NCI-H510A (cell line): Measurements from ENCODE around the gene CCDC184.

Experiments used
- DNase-seq: peaks from one replicate; lab custom pipeline; 2025; lab: John Stamatoyannopoulos, UW

Gene CCDC184

DNA sequence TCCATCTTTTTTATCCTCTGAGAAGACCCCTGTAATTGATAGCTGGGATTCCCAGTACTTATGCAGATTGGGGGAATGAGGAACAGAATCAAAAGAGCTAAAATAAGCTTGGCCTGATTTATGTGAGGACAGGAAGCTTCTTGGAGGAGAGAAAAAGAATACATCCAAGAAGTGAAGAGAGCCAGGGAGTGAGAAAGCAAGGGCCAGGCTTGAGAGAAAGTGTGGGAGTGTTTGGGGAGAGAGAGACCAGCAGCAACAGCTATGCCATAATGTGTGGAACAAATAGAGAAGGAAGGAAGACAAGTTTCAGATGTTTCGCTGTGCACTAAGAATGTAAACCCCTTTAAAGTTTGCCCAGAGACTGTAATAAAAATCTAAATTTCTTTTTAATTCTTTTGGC, 4.0 kb upstream of the CCDC184 start:
- DNase-seq, result no peak

DNA sequence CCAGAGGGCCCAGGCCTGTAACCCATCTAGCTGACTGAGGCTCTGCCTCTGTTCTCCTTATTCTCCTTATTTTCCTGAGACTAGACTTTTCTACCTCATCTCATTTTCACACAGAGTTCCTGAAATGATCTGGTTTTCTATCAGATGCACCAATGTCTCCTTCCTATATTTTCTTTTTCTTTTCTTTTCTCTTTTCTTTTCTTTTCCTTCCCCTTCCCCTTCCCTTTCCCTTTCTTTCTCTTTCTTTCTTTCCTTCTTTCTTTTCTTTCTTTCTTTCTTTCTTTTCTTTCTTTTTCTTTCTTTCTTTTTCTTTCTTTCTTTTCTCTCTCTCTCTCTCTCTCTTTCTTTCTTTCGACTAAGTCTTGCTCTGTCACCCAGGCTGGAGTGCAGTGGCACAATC, 3.0 kb upstream of the CCDC184 start:
- DNase-seq, result no peak

DNA sequence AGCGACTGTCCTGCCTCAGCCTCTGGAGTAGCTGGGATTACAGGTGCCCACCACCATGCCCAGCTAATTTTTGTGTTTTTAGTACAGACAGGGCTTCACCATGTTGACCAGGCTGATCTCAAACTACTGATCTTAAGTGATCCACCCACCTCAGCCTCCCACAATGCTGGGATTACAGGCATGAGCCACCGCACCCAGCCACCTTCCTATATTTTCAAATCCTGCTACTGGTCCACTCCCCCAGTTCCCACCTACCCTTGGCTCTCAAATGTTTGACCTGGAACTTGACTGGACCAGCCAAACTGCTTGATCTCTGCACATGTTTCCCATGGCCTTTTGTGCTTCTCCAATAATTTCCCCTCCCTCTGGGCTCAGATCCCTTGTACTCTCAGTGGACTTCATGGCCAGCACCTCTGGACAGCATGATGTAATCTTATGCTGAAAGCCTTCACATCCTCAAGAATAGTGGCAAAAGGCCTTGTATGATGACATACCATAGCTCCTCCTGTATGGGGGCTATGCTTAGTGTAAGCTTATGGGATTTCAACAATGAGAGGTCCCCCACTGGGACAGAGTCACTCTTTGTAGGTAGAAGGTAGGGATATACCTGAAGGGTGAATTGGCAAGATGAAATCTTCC, 2.5 kb upstream of the CCDC184 start:
- no peak for DNase-seq

DNA sequence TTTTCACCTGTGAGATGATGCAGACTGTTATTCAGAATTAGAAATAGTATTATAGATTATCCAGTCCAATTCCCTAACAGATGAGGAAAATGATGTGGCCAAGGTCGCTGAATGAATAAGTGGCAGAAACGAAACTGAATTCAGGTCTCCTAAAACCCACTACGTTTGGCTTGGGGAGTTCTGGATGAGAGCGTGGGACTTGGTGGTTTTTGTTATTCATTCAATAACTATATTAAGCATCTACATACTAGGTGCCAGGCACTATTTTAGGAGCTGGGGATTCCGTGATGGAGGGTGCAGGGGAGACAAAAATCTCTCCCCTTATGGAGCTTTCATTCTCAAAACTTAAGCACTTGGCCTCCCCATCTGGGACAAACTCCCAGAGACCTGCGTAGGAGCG, 813 bp upstream of the CCDC184 start:
- no peak for DNase-seq

DNA sequence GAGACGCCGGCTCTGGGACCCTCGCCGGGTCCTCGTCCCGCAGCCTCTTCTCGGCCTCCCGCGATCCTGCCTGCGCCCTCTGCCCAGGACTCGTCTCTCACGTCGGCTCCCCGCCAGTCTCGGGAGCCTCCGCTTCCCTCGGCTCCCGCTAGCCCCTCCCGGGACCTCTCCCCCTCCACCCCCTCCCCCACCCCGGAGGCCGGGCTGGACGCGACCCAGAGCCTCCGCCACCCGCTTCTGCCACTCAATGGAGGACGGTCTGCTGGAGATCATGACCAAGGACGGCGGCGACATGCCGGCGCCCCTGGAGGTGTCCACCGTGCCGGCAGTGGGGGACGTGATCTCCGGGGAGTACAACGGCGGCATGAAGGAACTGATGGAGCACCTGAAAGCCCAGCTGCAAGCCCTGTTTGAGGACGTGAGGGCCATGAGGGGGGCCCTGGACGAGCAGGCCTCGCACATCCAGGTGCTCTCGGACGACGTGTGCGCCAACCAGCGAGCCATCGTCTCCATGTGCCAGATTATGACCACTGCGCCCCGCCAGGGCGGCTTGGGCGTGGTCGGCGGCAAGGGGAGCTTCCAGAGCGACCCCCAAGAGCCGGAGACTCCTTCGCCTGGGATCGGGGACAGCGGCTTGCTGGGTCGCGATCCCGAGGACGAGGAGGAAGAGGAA, 568 bp downstream of the CCDC184 start:
- no peak for DNase-seq

DNA sequence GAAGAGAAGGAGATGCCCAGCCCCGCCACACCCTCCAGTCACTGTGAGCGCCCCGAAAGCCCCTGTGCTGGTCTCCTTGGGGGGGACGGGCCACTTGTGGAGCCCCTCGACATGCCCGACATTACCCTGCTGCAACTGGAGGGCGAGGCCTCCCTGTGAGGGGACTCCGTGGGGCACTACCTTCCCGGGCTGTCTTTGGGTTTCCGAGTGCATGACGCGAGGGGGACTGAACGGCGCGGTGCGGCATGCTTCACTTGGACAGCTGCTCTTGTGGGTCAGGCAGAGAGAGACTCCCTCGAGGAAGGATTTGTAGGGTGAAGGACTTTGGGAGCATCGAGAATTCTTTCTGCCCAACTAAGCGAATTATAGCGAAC, 1.1 kb downstream of the CCDC184 start:
- DNase-seq, result no peak

DNA sequence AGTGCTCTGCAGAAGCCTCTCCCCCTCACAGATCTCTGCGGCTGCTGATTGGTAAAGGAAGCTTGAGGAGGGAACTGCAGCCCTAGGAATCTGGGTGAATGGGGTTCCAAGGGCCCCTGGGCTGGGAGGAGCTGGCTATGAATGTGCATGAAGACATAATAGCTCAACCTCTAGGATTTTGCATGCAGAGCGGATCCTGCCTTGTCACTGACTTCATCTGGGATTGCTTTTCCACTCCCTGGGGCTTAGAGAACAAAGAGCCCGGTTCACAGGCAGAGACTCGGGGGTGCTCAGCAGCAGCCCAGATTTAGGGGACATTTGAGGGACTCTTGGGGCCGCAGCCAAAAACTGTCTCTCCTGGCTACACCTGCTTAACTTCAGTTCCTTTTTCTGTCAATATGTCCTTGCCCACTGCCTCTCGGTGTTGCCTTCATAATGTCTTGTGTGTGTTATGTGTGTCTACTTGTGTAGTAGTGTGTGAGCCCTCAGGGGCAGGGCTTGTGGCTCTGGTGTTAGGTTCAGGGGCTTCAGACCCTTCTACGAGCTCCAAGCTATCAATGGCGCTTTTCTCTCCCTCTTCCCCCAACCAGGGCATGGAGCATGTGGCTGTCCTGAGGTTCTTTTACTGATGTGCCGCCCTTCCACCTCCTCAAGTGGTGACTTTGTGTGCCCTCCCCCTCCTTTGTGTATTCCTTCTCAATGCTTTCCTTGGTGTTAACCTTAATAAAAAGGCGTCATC, 1.9 kb downstream of the CCDC184 start:
- DNase-seq, result no peak

DNA sequence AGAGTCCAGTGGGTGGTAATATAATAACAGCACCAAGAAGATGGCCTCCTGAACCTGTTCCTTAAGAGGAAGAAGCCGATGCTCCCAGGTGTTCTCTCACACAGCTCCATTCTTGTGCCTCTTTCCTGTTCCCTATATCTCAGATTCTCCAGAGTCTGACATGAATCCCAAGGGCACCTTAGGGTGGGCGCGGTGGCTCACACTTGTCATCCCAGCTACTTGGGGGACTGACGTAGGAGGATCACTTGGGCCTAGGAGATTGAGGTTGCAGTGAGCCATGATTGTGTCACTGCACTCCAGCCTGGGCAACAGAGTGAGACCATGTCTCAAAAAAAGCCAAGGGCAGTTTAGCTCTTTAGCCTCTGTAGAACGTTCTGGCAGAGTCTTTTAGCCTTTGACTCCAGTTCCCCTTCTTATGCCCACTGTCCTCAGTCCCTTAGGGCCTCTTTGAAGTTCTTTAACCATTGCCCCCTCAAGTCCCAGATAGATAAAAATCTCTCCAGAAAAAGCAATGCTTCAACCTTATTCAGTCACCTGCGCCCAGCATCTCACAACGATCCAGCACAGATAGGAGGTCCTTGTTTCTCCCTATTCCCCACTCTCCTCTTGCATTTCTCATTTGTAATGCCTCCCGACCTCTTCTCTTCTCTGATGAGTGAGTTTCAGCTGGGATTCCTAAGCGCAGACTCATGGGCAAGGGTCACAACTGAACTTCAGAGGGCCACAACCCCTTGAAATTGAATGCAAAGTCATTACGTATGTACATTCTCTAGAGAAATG, 4.7 kb downstream of the CCDC184 start:
- DNase-seq, result no peak

DNA sequence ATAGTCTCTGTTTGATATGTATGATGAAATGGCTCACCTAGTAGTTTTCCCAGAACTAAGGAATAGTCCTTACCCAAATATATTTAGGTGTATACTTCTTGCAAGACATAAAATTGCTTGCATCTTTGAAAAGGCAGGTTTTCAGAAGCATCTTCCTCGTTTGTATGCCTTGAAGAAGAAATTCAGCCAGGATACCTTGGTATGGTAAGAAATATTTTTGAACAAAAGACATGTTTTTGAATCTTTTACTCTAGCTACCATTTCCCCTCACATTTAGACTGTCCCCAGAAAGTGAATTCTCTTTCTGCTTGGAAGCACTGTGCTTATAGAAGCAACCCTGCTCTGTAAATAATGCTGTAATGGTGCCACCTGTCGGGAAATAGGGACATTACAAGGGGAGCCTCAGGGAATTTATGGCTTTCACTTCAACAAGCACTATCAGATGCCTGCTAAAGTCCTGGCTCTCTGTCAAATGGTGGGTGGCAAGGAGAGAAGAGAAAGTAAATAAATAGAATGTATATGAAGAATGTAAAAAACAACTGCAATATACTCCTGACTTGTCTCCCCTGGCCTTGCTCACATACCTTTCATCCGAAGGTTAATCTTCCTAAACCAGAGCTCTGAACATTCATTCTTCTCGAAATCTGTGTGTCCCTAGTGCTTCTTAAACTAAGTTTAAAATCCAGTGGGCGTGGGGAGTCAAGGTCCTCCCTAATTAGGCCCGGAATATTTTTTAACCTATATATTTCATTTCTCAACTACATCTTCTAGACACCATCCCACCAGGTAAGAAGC, 6.1 kb downstream of the CCDC184 start:
- peak; percentile 13 for DNase-seq

DNA sequence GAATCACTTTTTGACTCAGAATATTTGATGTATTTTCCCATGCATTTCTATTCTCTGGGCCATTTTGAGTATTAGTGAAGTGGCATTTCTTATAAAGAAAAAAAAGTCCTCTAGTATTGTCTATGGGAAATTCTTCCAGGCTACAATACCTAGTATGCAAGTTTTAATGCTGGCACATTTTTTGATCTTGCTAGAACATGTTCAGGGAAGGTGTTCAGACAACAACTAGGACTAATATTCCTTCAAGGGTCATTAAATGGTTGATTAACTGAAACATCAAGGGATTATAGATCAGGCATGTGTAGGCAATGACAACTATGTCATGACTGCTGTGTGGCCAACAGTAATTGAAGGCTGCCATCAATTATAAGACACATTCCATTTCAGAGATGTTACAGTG, 7.7 kb downstream of the CCDC184 start:
- no peak for DNase-seq

DNA sequence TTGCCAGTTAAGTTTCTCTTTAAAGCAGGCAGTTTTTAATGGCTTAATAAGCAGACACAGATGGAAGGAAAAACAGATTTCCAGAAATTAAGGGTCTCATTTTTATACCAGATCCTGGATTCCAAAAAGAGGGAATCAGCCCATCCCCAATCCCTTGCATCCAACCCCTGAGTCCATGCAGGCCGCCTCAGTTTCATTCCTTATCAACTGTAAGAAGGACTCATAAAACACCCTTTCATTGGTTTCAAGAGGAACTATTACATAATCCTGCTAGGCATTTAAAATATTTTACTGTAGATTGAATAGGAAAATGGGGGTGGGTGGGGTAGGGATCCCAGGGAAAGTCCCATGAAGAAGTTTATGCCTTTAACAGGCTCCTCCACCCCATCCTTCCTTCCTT, 9.4 kb downstream of the CCDC184 start:
- no peak for DNase-seq

DNA sequence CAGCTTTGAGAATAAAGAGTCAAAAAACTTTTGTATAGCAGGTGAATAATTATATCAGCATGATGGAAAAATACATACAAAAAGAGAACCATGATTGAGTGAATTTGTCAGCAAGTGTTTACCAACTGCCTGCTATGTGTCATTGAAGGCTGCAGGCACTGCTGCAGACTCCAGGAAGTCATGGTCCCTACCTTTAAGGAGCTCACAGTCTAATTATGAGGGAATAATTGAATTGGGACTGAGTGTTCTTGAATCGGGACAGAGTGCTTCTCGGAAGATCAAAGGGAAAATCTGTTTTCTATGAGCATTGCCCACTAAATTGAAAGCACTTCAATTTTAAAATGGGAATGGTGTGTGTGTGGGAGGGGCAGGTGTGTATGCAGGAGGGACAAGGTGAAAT, 10.2 kb downstream of the CCDC184 start:
- DNase-seq, result no peak

DNA sequence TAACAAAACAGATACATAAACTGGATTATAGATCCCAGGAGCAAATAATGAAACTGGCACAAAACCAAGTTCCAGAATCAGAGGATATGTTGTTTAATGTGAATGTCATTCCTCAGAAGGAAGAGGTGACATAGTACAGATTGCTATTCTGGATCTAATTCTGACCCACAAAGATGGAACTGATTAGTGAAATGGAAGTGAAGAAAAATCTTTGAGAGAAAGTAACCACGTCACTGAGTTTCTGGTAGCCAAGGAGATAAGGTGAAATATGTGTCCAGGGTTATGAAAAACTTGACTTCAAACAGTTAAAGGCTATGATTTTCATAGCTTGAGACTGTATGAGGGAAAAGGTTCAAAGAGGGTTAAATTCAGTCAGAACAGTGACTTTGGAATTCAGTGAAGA, 11.4 kb downstream of the CCDC184 start:
- no peak for DNase-seq

DNA sequence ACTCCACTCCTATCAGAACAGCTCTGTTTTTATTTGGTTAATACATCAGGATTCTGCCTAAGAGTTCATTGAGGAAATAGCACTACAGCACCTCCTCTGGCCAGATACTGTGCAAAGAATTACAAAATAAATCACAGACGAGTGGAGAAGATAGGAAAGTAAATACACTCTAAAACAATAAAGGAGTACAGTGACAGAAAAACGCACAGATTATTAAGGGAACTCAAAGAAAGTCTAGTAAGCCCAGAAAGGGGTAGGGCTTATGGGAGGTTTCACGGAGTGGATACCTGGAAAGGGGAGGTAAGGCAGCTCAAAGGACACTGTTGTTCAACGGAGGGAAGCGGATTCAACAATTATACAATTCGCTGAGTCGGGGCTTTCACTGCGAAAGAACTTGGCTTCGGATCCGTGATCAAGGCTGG, 14.1 kb downstream of the CCDC184 start:
- peak; percentile 13 for DNase-seq

DNA sequence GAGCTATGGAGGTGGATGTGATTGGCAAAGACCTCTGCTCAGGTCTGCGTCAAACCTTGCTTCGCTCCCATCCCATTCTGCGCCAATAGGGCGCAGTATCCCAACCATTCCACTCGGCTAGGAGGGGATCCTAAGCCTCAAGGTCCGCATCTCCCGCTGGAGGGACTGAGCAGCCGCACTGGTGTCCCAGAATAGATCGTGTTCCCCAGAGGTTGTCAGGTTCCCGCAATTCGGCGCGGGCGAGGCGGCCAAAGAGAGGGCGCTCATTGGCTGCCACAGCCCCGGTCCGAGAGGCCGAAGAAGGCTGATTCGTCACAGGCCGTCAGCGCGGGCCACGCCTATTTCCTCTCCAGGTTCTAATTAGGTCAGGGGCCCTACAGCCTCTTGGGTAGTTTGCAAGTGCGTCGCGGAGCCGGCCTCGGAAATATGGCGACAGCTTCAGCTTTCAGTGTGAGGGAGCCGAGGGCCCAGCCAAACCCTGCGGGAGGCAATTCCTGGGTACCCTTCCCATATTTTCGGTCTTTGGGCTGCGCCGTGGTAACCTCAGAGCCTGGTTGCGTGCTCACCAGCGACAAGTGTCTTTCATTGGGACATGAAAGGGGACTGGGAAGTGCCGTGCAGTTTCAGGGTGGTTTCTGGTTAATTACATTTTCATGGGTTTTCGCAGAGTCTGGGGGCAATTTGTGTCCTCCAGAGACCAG, 14.7 kb downstream of the CCDC184 start:
- peak; percentile 92 for DNase-seq

DNA sequence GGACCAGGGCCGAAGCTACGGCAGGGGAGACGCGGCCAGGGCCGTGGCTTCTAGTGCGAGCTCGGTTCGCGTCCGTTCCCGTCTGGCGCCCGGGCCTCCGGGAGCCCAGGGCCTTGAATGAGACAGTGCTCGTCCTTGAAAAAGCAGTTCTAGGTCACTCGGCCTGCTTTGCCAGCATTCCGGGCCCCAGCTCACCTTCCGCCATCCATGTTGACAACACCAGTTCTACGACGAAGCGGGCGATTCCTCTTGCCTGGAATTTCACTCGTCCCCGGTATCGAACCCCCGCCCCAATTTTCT, 15.2 kb downstream of the CCDC184 start:
- peak; percentile 16 for DNase-seq

DNA sequence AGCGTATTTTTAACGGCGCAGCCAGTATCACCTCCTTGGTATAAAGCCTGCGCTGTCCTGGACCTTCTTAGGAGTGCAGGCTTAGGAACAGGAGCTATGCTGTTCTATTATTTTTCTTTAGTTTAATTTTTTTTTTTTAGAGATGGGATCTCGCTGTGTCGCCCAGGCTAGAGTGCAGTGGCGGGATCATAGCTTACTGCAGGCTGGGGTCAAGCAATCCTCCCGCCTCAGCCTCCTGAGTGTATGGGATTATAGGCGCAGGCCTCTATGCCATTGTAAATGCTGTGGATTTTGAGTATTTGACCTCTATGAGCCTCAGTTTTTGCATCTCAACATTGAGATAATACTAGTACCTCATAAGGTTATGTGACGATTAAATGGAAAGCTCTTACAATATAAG, 15.5 kb downstream of the CCDC184 start:
- no peak for DNase-seq

DNA sequence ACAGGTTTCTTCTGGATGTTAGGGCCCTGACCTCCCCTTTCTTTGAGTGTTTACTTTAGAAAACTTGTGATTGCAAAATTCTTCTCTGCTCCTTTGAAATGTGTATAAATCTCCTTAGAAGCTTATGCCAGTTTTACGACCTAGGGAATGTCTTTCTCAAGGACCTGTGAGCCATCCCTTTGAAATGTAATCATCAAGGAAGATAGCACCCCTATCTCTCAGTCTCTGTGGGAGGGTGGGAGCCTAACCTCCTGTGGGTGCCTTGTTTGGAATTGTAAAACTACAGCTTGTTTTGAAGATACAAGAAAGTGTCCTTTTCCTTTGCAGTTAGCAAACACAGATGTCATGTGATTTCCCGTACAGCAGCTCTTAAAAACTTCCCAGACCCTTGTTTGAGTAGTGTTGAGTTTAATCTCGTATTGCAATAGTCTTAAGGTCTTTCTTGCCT, 16.4 kb downstream of the CCDC184 start:
- no peak for DNase-seq

DNA sequence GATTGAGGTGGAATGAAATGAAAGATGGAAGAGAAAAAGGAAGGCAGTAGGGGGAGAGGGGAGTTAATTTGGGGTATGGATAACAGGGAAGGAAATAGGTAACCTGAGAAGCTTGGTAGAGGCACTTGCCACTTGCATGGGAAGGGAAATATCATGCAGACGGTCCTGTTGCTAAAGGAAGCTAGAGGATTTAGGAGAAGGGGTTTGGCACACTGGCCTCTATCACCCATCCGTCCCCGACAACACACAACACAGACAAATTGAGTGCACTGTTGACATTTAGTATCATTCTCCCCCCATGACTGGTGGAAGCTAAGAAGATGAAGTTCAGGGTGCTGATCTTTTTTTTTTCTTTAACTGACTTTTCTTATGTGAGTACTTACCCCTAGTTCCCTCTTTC, 17.6 kb downstream of the CCDC184 start:
- DNase-seq, result no peak

DNA sequence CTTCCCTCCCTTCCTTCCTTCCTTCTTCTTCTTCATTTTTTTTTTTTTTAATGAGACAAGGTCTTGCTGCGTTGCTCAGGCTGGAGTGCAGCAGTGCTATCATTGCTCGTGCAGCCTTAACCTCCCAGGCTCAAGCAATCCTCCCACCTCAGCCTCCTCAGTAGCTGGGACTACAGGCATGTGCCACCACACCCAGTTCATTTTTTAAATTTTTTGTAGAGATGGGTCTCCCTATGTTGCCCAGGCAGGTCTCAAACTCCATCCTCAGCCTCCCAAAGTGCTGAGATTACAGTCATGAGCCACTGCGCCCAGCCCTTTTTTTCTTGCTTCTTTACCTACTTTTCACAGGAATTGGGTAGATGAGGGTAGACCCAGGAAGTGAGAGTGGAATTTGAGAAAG, 18.1 kb downstream of the CCDC184 start:
- no peak for DNase-seq

DNA sequence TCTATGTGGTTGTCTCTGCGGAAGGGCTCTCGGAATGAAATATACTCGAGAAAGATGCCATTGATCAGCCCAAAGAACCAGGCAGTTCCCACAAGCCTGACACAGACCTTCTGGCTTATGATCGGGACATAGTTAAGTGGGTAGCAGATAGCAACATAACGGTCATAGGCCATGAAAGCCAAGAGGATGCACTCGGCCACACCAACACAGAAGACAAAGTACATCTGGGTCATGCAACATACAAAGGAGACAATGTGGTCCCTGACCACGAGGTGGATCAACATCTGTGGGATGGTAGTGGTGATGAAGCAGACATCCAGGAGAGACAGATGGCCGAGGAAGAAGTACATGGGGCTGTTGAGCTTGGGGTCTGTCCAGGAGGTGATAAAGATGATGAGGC, 19.3 kb downstream of the CCDC184 start:
- DNase-seq, result no peak
